KMS-11 (cell line): ENCODE results near the gene FAM151A.

Experiments
- H2AFZ ChIP-seq: fragments of 200-600 bp; sonication (generic); 2 replicates; pipeline ENCODE4 v1.6.1; 2016; ENCODE audit warnings: antibody characterized with exemption, mixed run types, low read depth
- H3K27ac ChIP-seq: fragments of 200-600 bp; sonication (generic); 2 replicates; pipeline ENCODE4 v1.6.1; 2016; ENCODE audit warnings: mild to moderate bottlenecking, mixed run types
- H3K27me3 ChIP-seq: fragments of 200-600 bp; sonication (generic); 2 replicates; pipeline ENCODE4 v1.6.1; 2017; ENCODE audit warnings: mild to moderate bottlenecking, low read depth, mixed run types, moderate library complexity; ENCODE audit not compliant: insufficient read depth
- H3K36me3 ChIP-seq: fragments of 200-600 bp; sonication (generic); 2 replicates; pipeline ENCODE4 v1.6.1; 2017; ENCODE audit warnings: mild to moderate bottlenecking, mixed run types; ENCODE audit not compliant: insufficient read depth
- H3K4me1 ChIP-seq: fragments of 200-600 bp; sonication (generic); 2 replicates; pipeline ENCODE4 v1.6.1; 2016; ENCODE audit warnings: mild to moderate bottlenecking, low read depth, mixed run types; ENCODE audit not compliant: poor library complexity, severe bottlenecking
- H3K4me2 ChIP-seq: fragments of 200-600 bp; sonication (generic); 2 replicates; pipeline ENCODE4 v1.7.0; 2016; ENCODE audit warnings: mild to moderate bottlenecking, mixed run types
- H3K4me3 ChIP-seq: fragments of 200-600 bp; sonication (generic); IDR thresholded peaks from 2 replicates; pipeline ENCODE4 v1.6.1; 2017; ENCODE audit warnings: low read depth, low read length, mixed read lengths; ENCODE audit not compliant: insufficient read depth
- H3K79me2 ChIP-seq: fragments of 200-600 bp; sonication (generic); 2 replicates; pipeline ENCODE4 v1.6.1; 2016; ENCODE audit warnings: low read depth, mixed run types; ENCODE audit not compliant: insufficient read depth
- H3K9ac ChIP-seq: fragments of 200-600 bp; sonication (generic); 2 replicates; pipeline ENCODE4 v1.6.1; 2016; ENCODE audit warnings: mild to moderate bottlenecking, mixed run types
- H4K20me1 ChIP-seq: fragments of 200-600 bp; sonication (generic); 2 replicates; pipeline ENCODE4 v1.6.1; 2016; ENCODE audit warnings: mild to moderate bottlenecking, mixed run types; ENCODE audit not compliant: insufficient read depth
- TF ChIP-seq, protein P1 (sequence below): fragments of 200-600 bp; sonication (generic); conservative IDR thresholded peaks from 2 replicates; pipeline ENCODE4 v1.6.1; 2017; ENCODE audit warnings: low read depth, mild to moderate bottlenecking, antibody characterized with exemption, low read length, moderate library complexity, mixed read lengths

Gene FAM151A

GRCh38 chr1:54594463-54594862 is 28.9 kb downstream of the FAM151A start:
- Histone ChIP-seq H3K27ac (no peak overlapping the region), H3K4me1 (no peaks in the 10 kb centered on the region), H3K4me3 (no peak overlapping the region), H3K79me2 (no peaks in the 10 kb centered on the region), H2AFZ (no peak overlapping the region), H3K27me3 (no peaks in the 10 kb centered on the region), H3K4me2 (no peak overlapping the region), H4K20me1 (no peaks in the 10 kb centered on the region), H3K9ac (no peak overlapping the region), H3K36me3 (no peaks in the 10 kb centered on the region)
- TF ChIP-seq, protein P1, sequence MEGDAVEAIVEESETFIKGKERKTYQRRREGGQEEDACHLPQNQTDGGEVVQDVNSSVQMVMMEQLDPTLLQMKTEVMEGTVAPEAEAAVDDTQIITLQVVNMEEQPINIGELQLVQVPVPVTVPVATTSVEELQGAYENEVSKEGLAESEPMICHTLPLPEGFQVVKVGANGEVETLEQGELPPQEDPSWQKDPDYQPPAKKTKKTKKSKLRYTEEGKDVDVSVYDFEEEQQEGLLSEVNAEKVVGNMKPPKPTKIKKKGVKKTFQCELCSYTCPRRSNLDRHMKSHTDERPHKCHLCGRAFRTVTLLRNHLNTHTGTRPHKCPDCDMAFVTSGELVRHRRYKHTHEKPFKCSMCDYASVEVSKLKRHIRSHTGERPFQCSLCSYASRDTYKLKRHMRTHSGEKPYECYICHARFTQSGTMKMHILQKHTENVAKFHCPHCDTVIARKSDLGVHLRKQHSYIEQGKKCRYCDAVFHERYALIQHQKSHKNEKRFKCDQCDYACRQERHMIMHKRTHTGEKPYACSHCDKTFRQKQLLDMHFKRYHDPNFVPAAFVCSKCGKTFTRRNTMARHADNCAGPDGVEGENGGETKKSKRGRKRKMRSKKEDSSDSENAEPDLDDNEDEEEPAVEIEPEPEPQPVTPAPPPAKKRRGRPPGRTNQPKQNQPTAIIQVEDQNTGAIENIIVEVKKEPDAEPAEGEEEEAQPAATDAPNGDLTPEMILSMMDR: no peak

GRCh38 chr1:54593571-54594160 is 29.7 kb downstream of the FAM151A start:
- Histone ChIP-seq H3K4me3 (no peak overlapping the region), H3K4me1 (no peaks in the 10 kb centered on the region), H3K27me3 (no peaks in the 10 kb centered on the region), H3K9ac (no peak overlapping the region), H2AFZ (no peak overlapping the region), H3K79me2 (no peaks in the 10 kb centered on the region), H3K27ac (no peak overlapping the region), H3K4me2 (no peak overlapping the region), H3K36me3 (no peaks in the 10 kb centered on the region), H4K20me1 (no peaks in the 10 kb centered on the region)
- TF ChIP-seq, protein P1: no peak

GRCh38 chr1:54591127-54591756 is 32.1 kb downstream of the FAM151A start:
- Histone ChIP-seq H4K20me1 (no peaks in the 10 kb centered on the region), H2AFZ (no peak overlapping the region), H3K79me2 (no peaks in the 10 kb centered on the region), H3K27ac (no peak overlapping the region), H3K4me1 (no peaks in the 10 kb centered on the region), H3K36me3 (no peaks in the 10 kb centered on the region), H3K4me3 (no peak overlapping the region), H3K27me3 (no peaks in the 10 kb centered on the region), H3K9ac (no peak overlapping the region), H3K4me2 (no peak overlapping the region)
- TF ChIP-seq, protein P1: no peak

DNA sequence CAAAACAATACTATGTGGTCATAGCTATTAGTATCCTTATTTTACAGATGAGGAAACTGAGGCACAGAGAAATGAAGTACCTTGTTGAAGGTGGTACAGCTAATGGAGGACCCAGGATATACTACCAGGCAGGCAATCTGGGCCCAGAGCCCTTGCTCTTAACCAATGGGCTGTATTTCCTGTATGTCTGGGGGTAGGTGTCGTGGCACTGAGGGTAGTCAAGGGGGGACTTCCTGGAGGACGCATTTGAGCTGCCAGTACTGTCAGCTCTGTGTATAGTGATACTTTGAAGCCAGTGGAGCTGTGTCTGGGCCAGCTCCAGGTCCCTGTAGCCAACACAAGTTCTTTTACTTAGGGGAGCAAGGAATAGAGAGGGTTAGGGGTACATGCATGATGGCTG is 34.9 kb downstream of the FAM151A start:
- Histone ChIP-seq H2AFZ (no peak overlapping the region), H3K27me3 (no peaks in the 10 kb centered on the region), H3K27ac (no peak overlapping the region), H3K36me3 (no peaks in the 10 kb centered on the region), H3K4me2 (no peak overlapping the region), H3K4me3 (no peak overlapping the region), H3K79me2 (no peaks in the 10 kb centered on the region), H3K9ac (no peak overlapping the region), H3K4me1 (no peaks in the 10 kb centered on the region), H4K20me1 (no peaks in the 10 kb centered on the region)
- TF ChIP-seq, protein P1: no peak
